Stomach (tissue), 9 donors: ENCODE measurements around the gene ZNF688. TPM values are rescaled to one million over a fixed set of nuclear protein-coding genes. Genes with fewer than 3 reads are reported as not detected.

ENCODE experiments used
- DNase-seq, 2 donors: peaks; one replicate each; pipeline versions ENCODE4 v3.0.0 to v3.0.0-alpha.2; 2013 to 2019
- H3K27ac ChIP-seq, 5 donors: fragments of 200-600 bp in 4 of 5; sonication (generic) in 4 of 5; one replicate each; pipeline ENCODE4 v1.5.1; 2013 to 2019; ENCODE audit warnings: mild to moderate bottlenecking in 1 of 5, moderate library complexity in 1 of 5
- H3K27me3 ChIP-seq, 3 donors: fragments of 200-600 bp; sonication (generic); one replicate each; pipeline ENCODE4 v1.5.1; 2017 to 2019; ENCODE audit warnings: mixed run types in 1 of 3
- H3K36me3 ChIP-seq, 4 donors: fragments of 200-600 bp; sonication (generic); 1 replicate in 3 of 4; 2 replicates in 1 of 4; pipeline ENCODE4 v1.5.1; 2016 to 2019
- H3K4me1 ChIP-seq, 4 donors: fragments of 200-600 bp; sonication (generic); one replicate each; pipeline ENCODE4 v1.5.1; 2016 to 2019
- H3K4me3 ChIP-seq, 4 donors: fragments of 200-600 bp; sonication (generic) in 3 of 4; one replicate each; pipeline ENCODE4 v1.5.1; 2016 to 2019; ENCODE audit warnings: mild to moderate bottlenecking in 1 of 4
- H3K9me3 ChIP-seq, 4 donors: fragments of 200-600 bp; sonication (generic); one replicate each; pipeline ENCODE4 v1.5.1; 2016 to 2019
- CTCF ChIP-seq, 7 experiments: fragments of 450-650 bp in 4 of 7; fragments of 200-600 bp in 3 of 7; sonication (generic) in 3 of 7; IDR thresholded peaks; one replicate each; pipeline ENCODE4 v1.5.1; 2016 to 2019; ENCODE audit warnings: antibody characterized with exemption in 7 of 7, control low read depth in 2 of 7, mild to moderate bottlenecking in 1 of 7
- EP300 ChIP-seq: sonication (generic); formaldehyde crosslinking; IDR thresholded peaks from one replicate; pipeline ENCODE4 v1.6.1; 2017; ENCODE audit warnings: antibody characterized with exemption
- POLR2A ChIP-seq, 4 donors: fragments of 450-650 bp; IDR thresholded peaks; one replicate each; pipeline ENCODE4 v1.6.1; 2016; ENCODE audit warnings: antibody characterized with exemption in 4 of 4, control low read depth in 2 of 4, mild to moderate bottlenecking in 1 of 4, moderate library complexity in 1 of 4
- POLR2AphosphoS5 ChIP-seq, 3 donors: sonication (generic); formaldehyde crosslinking; IDR thresholded peaks; one replicate each; pipeline ENCODE4 v1.6.1; 2016; ENCODE audit warnings: antibody characterized with exemption in 3 of 3
- WGBS, 5 donors: extraction: QIAGEN DNeasy Blood & Tissue Kit in 3 of 5; methylation state at CpG; one replicate each; pipeline versions ENCODE4 v1.1.5 to v1.1.7; 2013 to 2018; 5-methylcytosine and 5-hydroxymethylcytosine counted together
- intact Hi-C: fragments of 100-400 bp; cut with DNase I; formaldehyde crosslinking; loops from one replicate; pipeline ENCODE4 v1.15.1; 2023; ENCODE audit warnings: low total_unique reads
- polyA plus RNA-seq, 3 donors: library from polyadenylated mRNA; stranded (reverse); fragments of 200-250 nt; gene quantifications; one replicate each; pipeline ENCODE4 v1.2.3, GENCODE V29; 2013
- total RNA-seq, 5 donors: library from RNA; depleted of rRNA; stranded (reverse); fragments of >200 nt; gene quantifications; one replicate each; pipeline versions ENCODE4 v1.1.0 to v1.2.3, GENCODE V29; 2014 to 2016
- donor health status: healthy with polysubstance abuse.
- donor health status: Bipolar disorder and iron deficiency.
- donor health status: healthy.

The ZNF688 gene
- total and polyA plus RNA-seq, 8 donors, result 9.4 to 123 (median 22.0) TPM

DNA sequence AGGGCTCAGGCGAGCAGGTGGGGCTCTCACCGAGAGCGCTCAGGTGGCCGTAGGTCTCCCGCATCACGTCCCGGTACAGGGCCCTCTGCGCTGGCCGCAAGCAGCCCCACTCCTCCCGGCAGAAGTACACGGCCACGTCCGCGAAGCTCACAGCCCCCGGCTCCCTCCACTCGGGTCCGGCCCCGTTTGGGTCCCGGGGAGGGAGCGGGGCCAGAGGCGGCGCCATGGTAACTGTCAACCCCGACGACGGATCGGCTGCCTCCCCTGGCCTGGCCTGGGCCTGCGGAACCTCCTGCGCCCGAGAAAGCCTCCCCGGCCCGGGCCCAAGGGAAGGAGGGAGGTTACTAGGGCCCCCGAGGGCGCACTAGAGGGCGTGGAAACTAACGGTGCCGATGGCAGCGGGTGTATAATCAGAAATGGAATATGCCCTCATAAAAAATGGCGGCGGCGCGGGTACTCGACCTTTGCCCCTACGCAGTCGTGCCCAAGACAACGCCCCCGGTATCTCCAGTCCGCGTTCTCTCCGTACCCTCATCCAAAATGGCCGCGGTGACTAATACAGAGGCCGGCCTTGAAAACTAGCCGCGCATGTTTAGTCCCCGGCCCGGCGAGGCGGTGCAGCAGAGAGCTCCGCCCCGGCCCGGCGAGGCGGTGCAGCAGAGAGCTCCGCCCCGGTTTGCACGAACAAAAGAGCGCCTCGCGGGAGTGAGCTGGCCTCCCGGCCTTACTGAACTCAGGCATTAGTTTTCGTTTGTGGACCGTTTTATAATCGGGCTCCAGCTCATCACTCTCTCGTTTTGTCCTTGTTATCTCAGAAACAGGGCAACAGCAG is 13.3 kb downstream of the ZNF688 start, which contains the start of gene ZNF764:
Gene ZNF764, minus strand, starts transcription at position 418 of the 832 bp plus-strand sequence. Its CDS starts 192 bp downstream, at position 226.
- intact Hi-C loops, result no loop called here
- H3K4me1 ChIP-seq, result peaks cover 7 to 75% (median 59%) of the 10 kb centered on the region in 4 donors
- no peaks in the 10 kb centered on the region for H3K27me3 ChIP-seq
- TF ChIP-seq EP300 (no peak), POLR2A (IDR thresholded peaks at IDR 0.05) (peak in 1 of 4 donors; percentile 12), POLR2AphosphoS5 (IDR thresholded peaks at IDR 0.05) (peak; percentile 48 to 91 (median 51)), CTCF (IDR thresholded peaks at IDR 0.05) (peak in 1 of 7 experiments; percentile 6)
- peak; percentile 99 for DNase-seq
- H3K9me3 ChIP-seq, result no peaks in the 10 kb centered on the region
- H3K4me3 ChIP-seq, result peak within 1 kb of the TSS; percentile 72 to 84 (median 78)
- peak within 1 kb of the TSS; percentile 91 to 98 (median 96) for H3K27ac ChIP-seq
- WGBS, 5 donors, result 0% methylated on average over 11 to 74 of the region's 74 CpGs
- peaks cover 13 to 32% (median 31%) of the 10 kb centered on the region in 4 donors for H3K36me3 ChIP-seq

- TF ChIP-seq EP300, result no peak
- no peak for TF ChIP-seq CTCF (IDR thresholded peaks at IDR 0.05)
- TF ChIP-seq POLR2AphosphoS5 (IDR thresholded peaks at IDR 0.05), result no peak
- no peak for TF ChIP-seq POLR2A (IDR thresholded peaks at IDR 0.05)
- peaks cover 13 to 37% (median 37%) of the 10 kb centered on the region in 4 donors for H3K36me3 ChIP-seq
- H3K9me3 ChIP-seq, result no peaks in the 10 kb centered on the region
- 0 to 1% (median 1%) methylated on average over 7 to 17 of the region's 17 CpGs; no CpG with 5 or more reads in 1 of the 5 donors for WGBS, 5 donors
- no peaks in the 10 kb centered on the region for H3K27me3 ChIP-seq
- no peak for DNase-seq
- H3K4me1 ChIP-seq, result peaks cover 7 to 80% (median 65%) of the 10 kb centered on the region in 4 donors
- H3K27ac ChIP-seq, result peak overlapping the region; percentile 91 to 98 (median 96)
- intact Hi-C loops, result no loop called here
- peak overlapping the region; percentile 72 to 84 (median 78) for H3K4me3 ChIP-seq
These were observed 13.9 kb downstream of the ZNF688 start for GRCh38 chr16:30557707-30557956.

GRCh38 chr16:30556125-30556473 is 15.4 kb downstream of the ZNF688 start:
- intact Hi-C loops, result no loop called here
- TF ChIP-seq EP300 (no peak), CTCF (IDR thresholded peaks at IDR 0.05) (no peak), POLR2AphosphoS5 (IDR thresholded peaks at IDR 0.05) (no peak), POLR2A (IDR thresholded peaks at IDR 0.05) (no peak)
- H3K27me3 ChIP-seq, result no peaks in the 10 kb centered on the region
- peaks cover 6 to 87% (median 64%) of the 10 kb centered on the region in 4 donors for H3K4me1 ChIP-seq
- H3K9me3 ChIP-seq, result no peaks in the 10 kb centered on the region
- H3K4me3 ChIP-seq, result peak overlapping the region; percentile 5 to 84 (median 72)
- H3K36me3 ChIP-seq, result peaks cover 13 to 40% (median 37%) of the 10 kb centered on the region in 4 donors
- peak overlapping the region in 4 of 5 donors; percentile 91 to 98 (median 96) for H3K27ac ChIP-seq
- DNase-seq, result no peak
- 34 to 68% (median 47%) methylated on average over 10 of the region's 10 CpGs for WGBS, 5 donors

DNA sequence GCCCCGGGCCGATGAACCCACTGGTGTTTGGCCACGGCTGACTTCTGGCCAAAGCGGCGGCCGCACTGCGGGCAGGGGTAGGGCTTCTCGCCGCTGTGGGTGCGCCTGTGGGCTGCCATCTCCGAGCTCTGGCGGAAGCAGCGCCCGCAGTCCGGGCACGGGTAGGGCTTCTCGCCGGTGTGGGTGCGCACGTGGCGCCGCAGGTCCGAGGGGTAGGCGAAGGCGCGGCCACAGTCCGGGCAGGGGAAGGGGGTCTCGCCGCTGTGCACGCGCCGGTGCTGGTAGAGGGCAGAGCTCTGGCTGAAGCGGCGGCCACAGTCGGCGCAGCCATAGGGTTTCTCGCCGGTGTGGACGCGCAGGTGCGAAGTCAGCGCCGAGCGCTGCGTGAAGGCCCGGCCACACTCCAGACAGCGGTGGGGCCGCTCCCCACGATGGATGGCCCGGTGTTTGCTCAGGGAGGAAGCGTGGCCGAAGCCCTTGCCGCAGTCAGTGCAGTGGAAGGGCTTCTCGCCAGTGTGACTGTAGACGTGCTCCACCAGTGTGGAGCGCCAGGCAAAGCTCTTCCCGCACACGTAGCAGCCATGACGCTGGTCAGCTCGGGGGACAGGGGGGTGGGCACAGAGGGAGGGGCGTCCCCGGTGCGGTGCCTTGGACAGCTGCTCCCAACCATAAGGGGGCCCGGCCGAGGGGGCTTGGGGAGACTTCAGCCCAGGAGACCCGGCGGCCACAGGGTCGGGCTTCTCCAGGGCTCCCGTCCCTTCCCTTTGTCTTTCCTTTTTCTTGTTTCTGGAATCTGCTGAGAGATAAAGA is 16.0 kb downstream of the ZNF688 start:
- peak overlapping the region in 2 of 4 donors; percentile 73 to 84 for H3K4me3 ChIP-seq
- no peak for DNase-seq
- no peaks in the 10 kb centered on the region for H3K27me3 ChIP-seq
- TF ChIP-seq EP300, result no peak
- TF ChIP-seq POLR2AphosphoS5 (IDR thresholded peaks at IDR 0.05), result no peak
- no peak for TF ChIP-seq CTCF (IDR thresholded peaks at IDR 0.05)
- TF ChIP-seq POLR2A (IDR thresholded peaks at IDR 0.05), result no peak
- 77 to 90% (median 84%) methylated on average over 41 to 69 of the region's 69 CpGs for WGBS, 5 donors
- peaks cover under 1 to 81% (median 62%) of the 10 kb centered on the region in 4 donors for H3K4me1 ChIP-seq
- H3K9me3 ChIP-seq, result no peaks in the 10 kb centered on the region
- intact Hi-C loops, result no loop called here
- H3K27ac ChIP-seq, result peak overlapping the region in 4 of 5 donors; percentile 91 to 98 (median 96)
- H3K36me3 ChIP-seq, result peaks cover 13 to 40% (median 37%) of the 10 kb centered on the region in 4 donors
